Activated naive CD8-positive, alpha-beta T cell treated with anti-CD3 and anti-CD28 coated beads, Interleukin-2, amount 50 U/mL, for 16 hours (primary cell): ENCODE results near the gene DNPEP.
"Not testable (repeated sequence)": the region's sequence is repeated elsewhere in the genome, so short reads cannot be mapped to it uniquely, and the experiment has no call there.

ENCODE experiments used
- DNase-seq: peaks from one replicate; pipeline ENCODE4 v3.0.0-alpha.2; 2020; ENCODE audit warnings: low read depth, low spot score

Gene DNPEP

DNA sequence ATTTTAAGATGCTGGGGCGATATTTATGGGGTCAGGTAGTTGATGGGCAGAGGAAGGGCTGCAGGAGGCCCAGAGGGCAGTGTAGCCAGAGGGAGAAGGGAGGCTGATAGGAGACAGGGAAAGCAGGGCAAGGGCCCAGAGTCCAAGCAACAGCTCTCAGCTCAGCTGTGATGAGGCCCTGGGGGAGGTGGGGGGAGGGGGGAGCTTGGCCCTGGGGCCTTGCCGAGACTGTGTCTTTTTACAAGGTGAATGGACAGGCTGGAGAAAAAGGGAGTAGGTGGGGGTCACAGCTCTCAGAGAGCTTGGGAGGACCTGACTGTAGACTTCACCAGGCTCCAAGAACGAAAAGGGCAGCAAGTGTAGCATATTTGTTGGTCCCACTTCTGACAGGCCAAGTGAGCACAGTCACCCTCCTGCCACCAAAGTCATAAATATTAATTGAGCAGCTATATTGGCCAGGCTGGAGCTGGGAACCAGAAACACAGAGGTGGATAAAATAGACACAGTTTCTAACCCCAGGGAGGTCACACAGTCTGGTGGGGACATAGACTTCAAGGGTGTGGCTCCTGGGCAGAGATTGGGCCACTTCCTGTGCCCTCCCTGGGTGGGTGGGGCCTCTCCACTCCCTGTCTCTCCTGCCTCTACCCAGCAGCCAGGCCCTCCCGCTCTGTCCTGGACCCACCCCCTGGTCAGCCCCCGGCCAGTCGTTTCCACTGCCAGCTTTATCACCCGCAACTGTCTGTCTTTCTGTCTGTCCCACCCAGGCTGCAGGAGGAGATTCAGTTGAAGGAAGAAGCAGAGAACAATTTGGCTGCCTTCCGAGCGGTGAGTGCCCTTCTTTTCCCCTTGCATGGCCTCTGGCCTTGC lies 31.9 kb upstream of the DNPEP start:
- no peak for DNase-seq

DNA sequence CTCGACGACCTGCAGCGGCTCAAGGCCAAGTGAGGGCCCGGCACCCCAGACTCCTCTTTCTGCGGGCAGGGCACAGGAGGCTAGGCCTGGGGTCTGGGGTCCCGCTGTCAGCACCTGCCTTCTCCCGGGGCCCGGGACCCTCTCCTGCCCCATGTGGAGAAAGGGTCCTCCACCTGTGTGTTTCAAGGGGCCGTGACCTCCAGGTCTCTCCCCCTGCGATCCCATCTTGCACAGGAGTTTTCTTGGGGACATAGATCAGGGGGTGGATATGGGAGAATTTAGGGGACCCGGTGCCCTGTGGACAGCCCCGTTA lies 31.3 kb upstream of the DNPEP start:
- DNase-seq: no peak

DNA sequence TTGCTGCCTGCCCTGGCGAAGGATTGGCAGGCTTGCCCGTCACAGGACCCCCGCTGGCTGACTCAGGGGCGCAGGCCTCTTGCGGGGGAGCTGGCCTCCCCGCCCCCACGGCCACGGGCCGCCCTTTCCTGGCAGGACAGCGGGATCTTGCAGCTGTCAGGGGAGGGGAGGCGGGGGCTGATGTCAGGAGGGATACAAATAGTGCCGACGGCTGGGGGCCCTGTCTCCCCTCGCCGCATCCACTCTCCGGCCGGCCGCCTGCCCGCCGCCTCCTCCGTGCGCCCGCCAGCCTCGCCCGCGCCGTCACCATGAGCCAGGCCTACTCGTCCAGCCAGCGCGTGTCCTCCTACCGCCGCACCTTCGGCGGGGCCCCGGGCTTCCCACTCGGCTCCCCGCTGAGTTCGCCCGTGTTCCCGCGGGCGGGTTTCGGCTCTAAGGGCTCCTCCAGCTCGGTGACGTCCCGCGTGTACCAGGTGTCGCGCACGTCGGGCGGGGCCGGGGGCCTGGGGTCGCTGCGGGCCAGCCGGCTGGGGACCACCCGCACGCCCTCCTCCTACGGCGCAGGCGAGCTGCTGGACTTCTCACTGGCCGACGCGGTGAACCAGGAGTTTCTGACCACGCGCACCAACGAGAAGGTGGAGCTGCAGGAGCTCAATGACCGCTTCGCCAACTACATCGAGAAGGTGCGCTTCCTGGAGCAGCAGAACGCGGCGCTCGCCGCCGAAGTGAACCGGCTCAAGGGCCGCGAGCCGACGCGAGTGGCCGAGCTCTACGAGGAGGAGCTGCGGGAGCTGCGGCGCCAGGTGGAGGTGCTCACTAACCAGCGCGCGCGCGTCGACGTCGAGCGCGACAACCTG lies 30.7 kb upstream of the DNPEP start, which contains the start of gene DES:
Gene DES, plus strand, starts transcription at position 223 of the 857 bp plus-strand sequence. Its CDS starts 86 bp downstream, at position 309.
- no peak for DNase-seq

DNA sequence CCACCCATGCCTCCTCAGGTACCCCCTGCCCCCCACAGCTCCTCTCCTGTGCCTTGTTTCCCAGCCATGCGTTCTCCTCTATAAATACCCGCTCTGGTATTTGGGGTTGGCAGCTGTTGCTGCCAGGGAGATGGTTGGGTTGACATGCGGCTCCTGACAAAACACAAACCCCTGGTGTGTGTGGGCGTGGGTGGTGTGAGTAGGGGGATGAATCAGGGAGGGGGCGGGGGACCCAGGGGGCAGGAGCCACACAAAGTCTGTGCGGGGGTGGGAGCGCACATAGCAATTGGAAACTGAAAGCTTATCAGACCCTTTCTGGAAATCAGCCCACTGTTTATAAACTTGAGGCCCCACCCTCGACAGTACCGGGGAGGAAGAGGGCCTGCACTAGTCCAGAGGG lies 29.7 kb upstream of the DNPEP start:
- no peak for DNase-seq

DNA sequence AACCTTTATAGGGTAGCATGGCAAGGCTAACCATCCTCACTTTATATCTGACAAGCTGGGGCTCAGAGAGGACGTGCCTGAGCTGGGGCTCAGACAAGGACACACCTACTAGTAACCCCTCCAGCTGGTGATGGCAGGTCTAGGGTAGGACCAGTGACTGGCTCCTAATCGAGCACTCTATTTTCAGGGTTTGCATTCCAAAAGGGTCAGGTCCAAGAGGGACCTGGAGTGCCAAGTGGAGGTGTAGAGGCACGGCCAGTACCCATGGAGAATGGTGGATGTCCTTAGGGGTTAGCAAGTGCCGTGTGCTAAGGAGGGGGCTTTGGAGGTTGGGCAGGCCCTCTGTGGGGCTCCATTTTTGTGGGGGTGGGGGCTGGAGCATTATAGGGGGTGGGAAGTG lies 29.2 kb upstream of the DNPEP start:
- DNase-seq: no peak

DNA sequence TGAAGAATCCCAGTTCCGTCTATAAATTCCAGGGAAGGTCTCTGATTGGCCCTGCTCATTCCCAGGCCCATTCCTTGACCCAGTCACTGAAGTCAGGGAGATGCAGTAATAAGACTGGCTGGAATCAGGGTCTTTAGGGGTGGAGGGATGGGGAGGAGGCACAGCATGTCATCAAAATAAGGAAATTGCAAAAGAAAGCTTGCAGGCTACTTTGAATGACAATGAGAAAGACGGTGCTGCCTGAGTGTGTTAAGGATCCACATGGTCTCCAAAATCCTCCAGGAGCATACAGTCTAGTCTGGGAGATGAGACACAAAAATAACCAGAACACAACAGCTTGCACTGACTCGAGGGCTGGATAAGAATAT lies 28.5 kb upstream of the DNPEP start:
- DNase-seq: no peak

DNA sequence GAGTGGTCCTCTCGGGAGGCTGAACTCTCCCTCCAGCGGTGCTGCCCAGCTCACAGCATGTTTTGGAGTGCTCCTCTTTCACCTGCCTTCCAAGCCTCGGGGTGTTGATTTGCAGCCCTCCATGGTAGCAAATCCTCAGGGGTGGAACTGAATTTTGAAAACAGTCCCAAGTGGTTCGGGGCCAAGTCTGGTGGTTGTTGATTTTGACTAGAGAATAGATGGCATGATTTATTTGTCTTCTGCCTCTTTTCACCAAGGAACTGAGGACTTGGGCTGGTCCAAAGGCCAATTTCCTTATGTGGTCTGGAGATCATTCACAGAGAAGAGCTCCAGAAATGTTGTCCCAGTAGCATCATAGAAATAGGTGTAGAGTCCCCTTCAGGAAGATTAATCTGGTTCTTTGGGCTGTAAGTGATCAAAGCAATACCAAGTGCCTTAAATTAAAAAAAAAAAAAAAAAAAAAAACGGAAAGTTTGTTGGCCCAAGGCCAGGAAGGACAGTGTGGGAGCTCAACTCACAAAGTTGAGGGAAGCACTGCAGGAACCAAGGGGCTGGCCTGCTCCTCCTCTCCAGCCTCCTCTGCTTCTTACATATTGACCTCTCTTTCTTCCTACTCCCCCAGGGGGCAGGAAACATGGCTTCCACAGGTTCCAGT lies 28.0 kb upstream of the DNPEP start:
- DNase-seq: no peak

DNA sequence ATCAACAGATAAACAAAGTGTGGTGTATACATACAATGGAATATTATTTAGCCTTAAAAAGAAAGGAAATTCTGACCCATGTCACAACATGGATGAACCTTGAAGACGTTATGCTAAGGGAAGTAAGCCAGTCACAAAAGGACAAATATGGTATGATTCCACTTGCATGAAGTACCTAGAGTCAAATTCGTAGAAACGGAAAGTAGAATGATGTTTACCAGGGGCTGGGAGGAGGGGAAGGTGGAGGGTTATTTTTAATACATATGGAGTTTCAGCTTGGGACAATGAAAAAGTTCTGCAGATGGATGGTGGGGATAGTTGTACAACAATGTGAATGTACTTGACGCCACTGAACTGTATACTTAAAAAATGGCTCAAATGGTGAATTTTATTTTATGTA lies 27.1 kb upstream of the DNPEP start:
- DNase-seq: no peak

DNA sequence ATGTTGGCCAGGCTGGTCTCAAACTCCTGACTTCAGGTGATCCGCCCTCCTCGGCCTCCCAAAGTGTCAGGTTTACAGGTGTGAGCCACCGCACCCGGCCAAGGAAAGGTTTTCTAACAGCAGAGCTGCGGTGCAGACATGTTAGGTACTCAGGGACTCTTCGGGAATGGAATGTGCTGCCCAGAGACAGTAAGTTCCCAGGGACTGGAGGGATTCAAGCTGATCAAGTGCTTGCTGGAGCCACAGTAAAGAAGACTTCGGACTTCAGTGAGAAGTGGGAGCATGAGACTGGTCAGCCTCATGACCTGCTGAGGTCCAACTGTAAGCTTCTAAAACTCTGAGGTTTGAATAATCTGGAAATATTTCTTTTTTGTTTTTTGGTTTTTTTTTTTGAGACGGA lies 22.7 kb upstream of the DNPEP start:
- DNase-seq: no peak

DNA sequence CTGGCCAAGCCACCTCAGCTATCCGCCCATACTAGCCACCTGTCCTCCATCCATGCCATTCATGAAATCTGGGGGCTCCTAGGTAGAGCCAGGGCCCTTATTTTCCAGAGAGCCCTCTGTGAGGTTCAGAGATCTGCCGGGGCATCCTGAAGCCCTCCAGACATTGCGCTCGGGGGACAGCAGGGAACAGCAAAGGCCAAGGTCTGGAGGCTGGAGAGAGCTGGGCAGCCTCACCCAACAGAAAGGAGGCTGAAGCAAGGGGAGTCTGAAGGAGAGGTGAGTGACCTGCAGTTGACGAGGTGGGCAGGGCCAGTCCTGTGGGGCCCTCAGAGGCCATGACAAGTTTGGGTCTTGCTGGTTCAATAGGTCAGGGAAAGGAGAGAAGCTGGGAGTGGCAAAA lies 21.9 kb upstream of the DNPEP start:
- DNase-seq: no peak

DNA sequence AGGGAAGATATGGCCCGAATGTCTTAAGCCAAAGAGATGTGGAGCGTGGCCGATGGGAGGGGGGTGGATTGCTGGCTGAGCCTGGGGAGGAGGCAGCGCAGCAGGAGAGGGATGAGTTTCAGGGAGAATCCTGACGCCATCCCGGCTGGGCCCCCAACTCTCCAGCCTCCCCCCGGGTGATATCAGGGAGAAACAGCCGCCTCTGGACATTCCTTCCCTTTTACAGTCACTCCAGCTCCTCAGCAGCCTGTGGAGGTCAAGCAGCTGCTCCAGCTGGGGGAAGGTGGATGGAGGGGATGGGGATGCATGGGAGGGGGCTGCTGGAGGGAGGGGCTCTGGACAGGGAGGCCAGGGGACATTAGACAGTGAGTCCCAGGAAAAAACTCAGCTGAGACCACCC lies 20.9 kb upstream of the DNPEP start:
- DNase-seq: no peak

DNA sequence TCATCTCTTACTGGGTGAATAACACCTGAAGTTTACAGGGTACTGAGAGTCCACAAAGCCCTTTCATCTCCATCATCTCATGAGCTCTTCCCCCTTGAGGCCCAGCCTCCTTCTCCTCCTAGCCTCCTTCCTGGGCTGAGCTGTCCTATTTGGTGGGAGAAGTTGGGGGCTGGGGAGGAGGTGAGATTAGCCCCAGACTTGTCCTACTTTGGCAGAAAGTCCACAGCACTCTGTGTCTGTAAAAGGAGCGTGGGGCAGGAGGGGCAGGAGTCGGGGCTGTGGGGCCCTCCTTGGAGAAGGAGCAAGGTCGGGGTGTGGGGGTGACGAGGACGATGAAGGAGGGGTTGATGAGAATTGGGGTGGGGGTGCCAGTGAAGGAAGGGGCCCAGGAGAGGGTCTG lies 20.5 kb upstream of the DNPEP start:
- no peak for DNase-seq

DNA sequence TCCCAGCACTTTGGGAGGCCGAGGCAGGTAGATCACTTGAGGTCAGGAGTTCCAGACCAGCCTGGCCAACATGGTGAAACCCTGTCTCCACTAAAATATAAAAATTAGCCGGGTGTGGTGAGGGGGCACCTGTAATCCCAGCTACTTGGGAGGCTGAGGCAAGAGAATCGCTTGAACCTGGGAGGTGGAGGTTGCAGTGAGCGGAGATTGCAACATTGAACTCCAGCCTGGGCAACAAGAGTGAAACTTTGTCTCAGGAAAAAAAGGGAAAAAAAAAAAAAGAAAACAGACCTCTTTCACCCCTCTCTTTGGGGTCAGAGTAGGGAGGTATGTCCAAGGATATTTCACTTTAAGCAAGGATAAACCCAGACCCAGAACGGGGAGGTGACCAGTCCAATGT lies 19.6 kb upstream of the DNPEP start:
- not testable (repeated sequence) for DNase-seq

DNA sequence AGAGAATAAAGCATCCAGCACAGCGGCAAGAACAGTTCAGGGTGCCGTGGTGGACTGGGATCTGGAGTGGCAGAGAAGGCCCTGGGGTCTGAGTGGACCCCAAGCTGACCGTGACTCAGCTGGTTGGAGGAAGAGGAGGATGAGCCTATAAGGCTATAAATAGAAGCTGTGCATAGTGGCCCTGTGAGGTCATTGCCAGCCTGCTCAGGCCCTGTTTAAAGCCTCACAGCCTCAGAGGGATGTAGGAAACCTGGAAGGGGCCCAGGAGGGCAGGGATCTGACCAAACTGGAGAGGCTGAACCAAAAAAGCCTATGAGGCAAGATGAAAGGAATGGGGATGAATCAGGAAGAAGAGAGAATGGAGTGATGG lies 19.1 kb upstream of the DNPEP start:
- DNase-seq: no peak

DNA sequence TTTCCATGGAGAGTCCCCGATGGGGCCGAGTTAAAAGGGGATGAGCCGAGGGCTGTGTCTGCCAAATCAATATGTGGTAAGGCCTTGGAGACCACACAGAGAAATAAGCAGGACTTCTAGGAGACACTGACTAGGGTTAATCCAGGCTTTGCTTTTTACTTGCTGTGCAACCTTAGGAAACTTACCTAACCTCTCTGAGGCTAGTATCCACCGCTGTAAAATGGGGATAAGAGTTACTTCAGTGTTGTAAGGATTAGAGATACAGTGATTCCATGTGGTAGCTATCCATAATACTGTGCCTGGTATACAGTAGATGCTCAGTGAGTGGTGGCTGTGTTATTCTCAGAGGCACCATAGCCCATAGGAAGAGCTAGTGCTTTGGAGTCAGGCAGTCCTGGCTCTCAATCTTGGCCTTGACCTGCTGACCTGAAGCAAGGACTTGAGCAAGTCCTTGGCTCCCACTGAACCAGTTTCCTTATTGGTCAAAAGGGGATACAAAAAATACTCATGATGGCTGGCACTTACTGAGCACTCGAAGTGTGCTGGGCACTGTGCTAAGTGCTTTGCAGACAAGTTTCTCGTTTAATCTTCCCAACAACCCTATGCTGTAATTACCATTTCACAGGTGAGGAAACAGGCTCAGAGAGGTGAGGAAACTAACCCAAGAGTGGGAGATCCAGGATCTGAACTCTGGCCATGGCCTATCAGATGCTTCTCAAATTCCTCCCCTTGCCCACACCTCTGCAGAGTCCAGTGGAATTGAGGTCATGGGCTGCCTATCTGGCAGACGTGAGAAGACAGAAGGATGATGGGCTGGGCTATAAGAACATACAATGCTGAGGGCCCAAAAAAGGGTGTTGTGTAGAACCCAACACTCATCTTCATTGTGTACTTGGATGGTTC lies 18.5 kb upstream of the DNPEP start:
- no peak for DNase-seq

DNA sequence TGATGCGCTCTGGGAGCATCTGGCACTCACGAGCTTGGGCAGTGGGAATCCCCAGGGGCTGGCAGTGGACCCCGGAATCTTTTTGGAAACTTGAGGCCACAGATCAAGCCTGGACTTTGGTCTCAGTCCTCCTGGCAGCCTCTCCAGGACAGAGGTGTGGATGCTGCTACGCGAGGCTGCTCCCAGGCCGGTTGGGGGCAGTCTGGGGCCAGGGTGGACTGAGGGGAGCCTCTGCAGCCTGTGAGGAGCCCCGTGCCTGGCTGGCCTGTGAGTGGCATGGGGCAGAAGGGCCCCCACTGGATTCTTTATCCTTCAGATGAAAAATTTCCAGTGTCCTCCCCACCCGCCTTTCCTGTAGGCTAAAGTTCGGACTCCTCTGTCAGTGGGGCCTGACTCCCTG lies 17.7 kb upstream of the DNPEP start:
- no peak for DNase-seq

DNA sequence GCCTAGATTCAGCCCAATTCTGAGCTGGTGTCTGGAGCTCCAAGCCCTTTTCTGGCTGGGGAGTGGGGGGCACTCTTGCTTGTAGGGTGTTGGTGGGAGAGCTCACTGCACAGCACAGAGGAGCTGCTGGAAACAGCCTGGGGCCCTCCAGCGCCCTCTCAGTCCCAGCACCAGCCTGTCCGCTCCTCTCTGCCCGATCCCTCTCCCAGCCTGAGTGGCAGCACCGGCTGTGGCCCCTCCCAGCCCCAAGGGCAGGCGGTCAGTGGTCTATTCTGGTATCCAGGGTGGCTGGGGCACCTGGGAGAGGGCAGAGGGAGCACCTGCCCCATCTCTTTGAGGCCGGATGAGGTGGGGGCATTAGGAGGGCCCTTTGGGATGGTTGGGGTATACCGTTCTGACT lies 17.2 kb upstream of the DNPEP start:
- DNase-seq: no peak

DNA sequence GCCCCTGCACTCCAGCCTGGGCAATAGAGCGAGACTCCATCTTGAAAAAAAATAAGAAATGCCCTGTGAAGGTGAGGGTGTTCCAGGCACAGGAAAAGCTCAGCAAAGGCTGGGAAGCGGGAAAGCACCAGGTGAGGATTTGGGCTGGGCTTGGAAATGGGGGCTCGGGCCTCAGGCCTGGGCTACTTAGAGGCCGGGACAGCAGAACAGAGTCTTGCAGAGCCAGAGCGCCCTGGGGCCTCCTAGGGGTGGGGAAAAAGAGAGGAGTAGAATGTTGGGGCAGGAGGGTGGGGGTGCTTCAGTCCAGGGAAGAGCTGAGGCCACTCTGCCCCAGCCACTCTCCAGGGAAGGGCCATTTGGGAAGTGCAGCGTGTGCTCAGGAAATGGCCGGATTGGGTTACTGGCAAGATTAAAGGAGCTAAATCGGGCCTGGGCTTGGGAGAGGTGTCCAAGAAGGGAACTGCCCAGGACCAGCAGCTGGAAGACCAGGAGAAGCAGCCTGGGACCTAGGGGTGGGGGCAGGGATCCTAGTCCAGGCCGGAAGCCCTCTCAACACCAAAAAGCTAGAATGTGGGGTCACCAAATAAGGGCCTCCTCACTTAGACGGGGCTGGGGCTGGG lies 16.7 kb upstream of the DNPEP start:
- no peak for DNase-seq

DNA sequence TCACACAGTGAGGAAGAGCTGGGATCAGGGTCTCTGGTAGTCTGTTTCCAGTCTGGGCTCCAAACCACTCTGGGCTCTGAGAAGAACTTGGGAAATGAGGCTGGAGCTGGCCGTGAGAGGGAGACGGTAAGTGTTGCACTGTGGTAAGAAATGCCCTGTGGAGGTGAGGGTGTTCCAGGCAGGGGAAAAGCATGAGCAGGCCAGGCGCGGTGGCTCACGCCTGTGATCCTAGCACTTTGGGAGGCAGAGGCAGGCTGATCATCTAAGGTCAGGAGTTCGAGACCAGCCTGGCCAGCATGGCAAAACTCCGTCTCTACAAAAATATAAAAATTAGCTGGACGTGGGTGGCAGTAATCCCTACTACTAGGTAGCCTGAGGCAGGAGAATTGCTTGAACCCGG lies 16.1 kb upstream of the DNPEP start:
- no peak for DNase-seq

DNA sequence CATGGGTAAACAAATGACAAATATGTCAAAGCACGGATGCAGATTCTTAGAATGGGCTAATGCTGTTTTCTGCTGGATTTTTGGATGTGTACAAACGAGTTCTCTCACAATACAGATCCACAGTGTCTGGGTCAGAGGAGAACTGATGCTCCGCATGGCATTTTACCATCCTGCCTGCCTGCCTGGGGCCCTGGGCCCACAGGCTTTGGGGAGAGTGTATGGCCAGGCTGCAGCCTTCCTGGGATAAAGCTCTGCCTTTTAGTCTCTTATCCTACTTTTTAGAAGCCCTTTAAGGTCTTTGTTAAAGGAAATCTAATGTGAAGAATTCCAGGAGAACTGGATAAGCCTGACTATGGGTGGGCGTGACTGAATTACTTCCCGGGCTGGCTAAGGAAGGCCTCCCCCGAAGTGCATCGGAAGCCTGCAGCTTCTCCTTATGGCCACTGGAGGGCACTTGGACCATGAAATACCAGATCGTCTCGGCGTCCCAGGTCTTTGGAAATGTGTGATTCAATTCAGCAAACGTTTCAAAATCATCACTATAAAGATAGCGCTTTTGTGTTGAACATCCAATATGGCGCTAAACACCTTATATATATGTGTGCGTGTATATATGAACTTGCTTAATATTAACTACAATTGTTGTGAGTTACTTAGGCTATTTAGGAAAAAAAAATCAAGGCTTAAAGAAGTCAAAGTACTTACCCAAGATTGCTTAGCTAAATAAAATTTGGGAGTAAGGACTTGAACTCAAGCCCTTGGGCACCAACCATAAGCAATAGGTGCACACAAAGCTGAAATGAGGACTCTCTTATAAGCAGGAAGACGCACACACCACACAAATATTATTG lies 15.2 kb upstream of the DNPEP start:
- DNase-seq: peak; percentile 18
